HG03571 (cell line): Measurements from ENCODE around the gene SSX4.
"Not testable (repeated sequence)": the region's sequence is repeated elsewhere in the genome, so short reads cannot be mapped to it uniquely, and the experiment has no call there.

Experiments used
- ATAC-seq: cut with Tn5 transposase; IDR thresholded peaks from one replicate; pipeline ENCODE4 v1.9.1; 2021; ENCODE audit not compliant: unreplicated experiment

Gene SSX4

DNA sequence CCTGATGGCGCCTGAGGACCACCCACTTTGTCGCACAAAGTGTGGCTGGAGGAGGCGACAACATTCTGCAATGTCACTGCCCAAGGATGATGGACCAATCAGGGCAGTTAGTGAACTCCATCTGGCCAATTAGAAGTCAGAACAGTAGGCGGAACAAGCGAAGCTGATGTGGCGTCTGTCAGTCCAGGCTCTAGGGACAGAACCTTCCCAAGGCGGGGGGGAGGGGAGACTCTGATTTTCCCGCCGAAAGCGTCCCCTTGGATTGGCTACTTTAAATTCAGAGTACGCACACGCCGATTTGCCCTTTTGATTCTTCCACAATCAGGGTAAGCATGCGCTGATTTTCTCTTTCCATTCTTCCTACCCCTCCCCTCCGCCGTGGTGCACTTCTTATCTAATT lies at the start of gene SSX4:
SSX4 (plus strand) TSS at position 301 of the 400 bp plus-strand sequence. CDS start 515 bp downstream, outside the sequence.
- ATAC-seq, result not testable (repeated sequence)

GRCh38 chrX:48346059-48346458 lies 37.3 kb upstream of the SSX4 start:
- not testable (repeated sequence) for ATAC-seq

GRCh38 chrX:48356315-48357094 lies 26.8 kb upstream of the SSX4 start, which contains the start of gene SSX3:
Gene SSX3 (minus strand): TSS chrX:48356703. CDS start chrX:48355249, 1,454 bp downstream.
- not testable (repeated sequence) for ATAC-seq

DNA sequence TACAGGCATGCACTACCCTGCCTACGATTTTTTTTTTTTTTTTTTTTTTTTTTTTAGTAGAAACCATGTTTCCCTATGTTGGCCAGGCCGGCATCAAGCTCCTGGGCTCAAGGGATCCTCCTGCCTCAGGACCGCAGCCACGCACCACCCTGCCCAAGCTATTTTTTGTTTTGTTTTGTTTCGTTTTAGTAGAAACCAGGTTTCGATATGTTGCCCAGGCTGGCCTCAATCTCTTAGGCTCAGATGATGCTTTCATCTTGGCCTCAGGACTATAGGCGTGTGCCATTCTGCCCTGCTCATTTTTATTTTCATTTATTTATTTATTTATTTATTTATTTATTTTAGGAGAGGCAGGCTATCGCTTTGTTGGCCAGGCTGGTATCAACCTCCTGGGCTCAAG lies 25.7 kb upstream of the SSX4 start:
- no peak for ATAC-seq

- not testable (repeated sequence) for ATAC-seq
Observed at GRCh38 chrX:48359281-48359680, 24.1 kb upstream of the SSX4 start.

- not testable (repeated sequence) for ATAC-seq
Observed at GRCh38 chrX:48367717-48368408, 15.5 kb upstream of the SSX4 start.

DNA sequence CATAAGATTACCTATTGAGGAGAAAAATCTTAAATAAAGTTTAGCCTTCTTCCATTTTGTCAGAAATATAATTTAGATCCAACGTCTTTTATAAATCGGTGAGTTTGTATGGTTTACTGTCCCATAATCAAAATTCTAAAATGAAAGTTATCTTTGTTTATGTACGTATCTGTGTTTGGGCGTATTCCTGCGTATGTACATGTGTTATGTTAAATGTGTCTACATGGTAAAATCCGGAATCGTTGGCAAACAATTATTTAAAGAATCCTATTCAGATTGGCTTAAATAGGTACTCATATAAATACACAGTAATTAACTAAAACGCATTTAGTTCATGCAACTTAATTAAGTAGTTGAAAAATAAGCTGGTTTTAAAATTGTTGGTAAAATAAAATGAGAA lies 12.9 kb upstream of the SSX4 start:
- ATAC-seq, result not testable (repeated sequence)

DNA sequence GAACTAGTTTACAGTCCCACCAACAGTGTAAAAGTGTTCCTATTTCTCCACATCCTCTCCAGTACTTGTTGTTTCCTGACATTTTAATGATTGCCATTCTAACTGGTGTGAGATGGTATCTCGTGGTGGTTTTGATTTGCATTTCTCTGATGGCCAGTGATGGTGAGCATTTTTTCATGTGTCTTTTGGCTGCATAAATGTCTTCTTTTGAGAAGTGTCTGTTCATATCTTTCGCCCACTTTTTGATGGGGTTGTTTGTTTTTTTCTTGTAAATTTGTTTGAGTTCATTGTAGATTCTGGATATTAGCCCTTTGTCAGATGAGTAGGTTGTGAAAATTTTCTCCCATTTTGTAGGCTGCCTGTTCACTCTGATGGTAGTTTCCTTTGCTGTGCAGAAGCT lies 13.6 kb downstream of the SSX4 start:
- not testable (repeated sequence) for ATAC-seq

- not testable (repeated sequence) for ATAC-seq
Observed at GRCh38 chrX:48397825-48398224, 14.5 kb downstream of the SSX4 start.

- ATAC-seq, result not testable (repeated sequence)
Observed at GRCh38 chrX:48411860-48412259, 28.5 kb downstream of the SSX4 start, which contains the start of gene SSX4B. Gene SSX4B (minus strand): TSS chrX:48411960. CDS start chrX:48411372, 588 bp downstream.

DNA sequence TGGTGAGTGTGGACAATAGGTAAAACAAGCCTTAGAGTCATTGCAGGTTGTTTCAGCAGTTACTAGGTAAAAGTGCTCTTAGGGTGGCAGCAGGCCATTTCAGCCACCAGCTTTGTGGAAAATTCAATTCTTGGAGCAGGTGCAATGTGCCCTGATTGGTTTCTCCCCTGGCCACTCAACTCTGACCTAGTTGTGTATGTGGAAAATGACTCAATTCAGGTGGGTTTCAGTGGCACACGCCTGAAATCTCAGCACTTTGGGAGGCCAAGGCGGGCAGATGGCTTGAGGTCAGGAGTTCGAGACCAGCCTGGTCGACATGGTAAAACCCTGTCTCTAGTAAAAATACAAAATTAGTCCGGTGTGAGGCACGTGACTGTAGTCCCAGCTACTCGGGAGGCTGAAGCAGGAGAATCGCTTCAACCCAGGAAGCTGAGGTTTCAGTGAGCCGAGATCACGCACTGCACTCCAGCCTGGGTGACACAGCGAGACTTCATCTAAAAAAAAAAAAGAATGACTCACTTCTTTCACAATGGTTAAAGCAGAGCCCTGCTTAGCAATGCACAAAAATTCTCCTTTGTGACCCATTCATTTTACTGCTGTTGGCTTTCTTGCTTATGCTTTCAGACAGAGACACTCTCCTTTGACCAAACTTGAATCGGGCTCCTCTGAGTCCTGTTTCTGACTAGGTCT lies 43.8 kb downstream of the SSX4 start:
- ATAC-seq, result not testable (repeated sequence)

DNA sequence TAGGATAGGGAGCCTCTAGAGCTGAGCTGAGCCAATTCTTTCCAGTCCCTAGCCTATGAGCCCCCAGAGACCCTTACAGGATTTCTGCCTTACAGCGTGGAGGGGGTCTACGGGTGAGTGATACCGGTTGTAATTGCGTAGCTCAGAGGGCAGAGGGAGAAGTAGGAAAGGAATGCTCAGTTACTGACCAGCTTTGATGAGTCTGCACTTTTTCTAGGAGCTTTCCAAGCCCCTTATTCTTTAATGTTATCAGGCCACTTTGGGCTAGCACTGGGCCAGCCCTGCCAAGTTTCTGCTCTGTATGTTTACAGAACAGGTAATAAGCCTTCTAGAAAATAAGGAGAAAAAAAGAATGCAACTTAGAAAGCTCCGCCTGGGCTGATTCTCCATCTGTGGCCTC lies 46.3 kb downstream of the SSX4 start:
- ATAC-seq, result not testable (repeated sequence)

- not testable (repeated sequence) for ATAC-seq
Observed at GRCh38 chrX:48430166-48430565, 46.8 kb downstream of the SSX4 start.

DNA sequence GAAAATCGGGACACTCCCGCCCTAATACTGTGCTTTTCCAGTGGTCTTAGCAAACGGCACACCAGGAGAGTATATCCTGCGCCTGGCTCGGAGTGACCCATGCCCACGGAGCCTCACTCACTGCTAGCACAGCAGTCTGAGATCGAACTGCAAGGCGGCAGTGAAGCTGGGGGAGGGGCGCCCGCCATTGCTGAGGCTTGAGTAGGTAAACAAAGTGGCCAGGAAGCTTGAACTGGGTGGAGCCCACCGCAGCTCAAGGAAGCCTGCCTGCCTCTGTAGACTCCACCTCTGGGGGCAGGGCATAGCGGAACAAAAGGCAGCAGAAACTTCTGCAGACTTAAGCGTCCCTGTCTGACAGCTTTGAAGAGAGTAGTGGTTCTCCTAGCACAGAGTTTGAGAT lies 50.4 kb downstream of the SSX4 start:
- ATAC-seq, result not testable (repeated sequence)
